ENCODE results near the gene PLEKHA4. TPM values are rescaled to one million over a fixed set of nuclear protein-coding genes. Genes with fewer than 3 reads are reported as not detected.
"Not testable (repeated sequence)": the region's sequence is repeated elsewhere in the genome, so short reads cannot be mapped to it uniquely, and the experiment has no call there.

Gene PLEKHA4
- total RNA-seq, 1 donor from 2014 or later = 9.4 TPM

DNA sequence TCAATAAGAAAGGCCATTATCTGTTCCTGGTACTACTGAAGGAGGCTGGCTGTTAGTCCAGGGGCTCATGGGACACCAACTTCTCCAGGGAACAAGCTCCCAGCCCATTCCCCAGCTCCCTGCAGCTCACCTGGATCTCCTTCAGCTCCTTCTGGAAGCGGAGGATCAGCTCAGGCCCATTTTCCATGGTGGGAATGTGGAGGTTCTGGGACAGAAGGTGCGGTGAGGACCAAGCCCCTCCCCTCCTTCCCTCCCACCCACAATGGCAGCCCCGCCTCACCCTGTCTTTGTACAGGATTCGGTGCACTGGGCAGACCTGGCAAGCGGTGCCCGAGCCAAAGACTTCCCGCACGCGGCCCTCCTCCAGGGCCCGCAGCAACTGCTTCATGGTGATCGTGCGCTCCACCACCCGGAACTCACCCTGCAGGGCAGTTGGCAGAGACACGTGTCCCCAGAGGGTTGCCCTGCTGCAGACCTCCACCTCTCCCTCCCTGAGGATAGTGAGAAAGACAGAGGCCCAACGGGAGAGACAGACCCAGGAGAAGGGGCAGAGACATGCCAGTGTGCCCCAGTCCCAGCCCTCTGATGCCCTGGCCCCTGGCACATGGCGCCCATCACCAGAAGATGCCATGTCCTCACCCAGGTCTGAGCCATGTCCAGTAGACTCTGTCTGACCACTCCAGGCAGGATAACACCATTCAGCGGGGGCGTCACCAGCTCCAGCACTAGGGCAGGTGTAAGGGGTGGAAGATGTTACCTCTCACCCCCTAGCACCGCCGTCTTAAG, 71.9 kb downstream of the PLEKHA4 start:
- no peak overlapping the region for H3K4me3 Mint-ChIP-seq (ENCODE audit: unreplicated experiment)
- no peaks in the 10 kb centered on the region for H3K36me3 Mint-ChIP-seq (ENCODE audit: unreplicated experiment)
- no peak for DNase-seq
- H3K27me3 Mint-ChIP-seq (ENCODE audit: unreplicated experiment) = peaks cover 1% of the 10 kb centered on the region
- H3K27ac Mint-ChIP-seq (ENCODE audit: unreplicated experiment) = no peak overlapping the region
- H3K9me3 Mint-ChIP-seq (ENCODE audit: unreplicated experiment) = no peaks in the 10 kb centered on the region
- TF ChIP-seq CTCF (IDR thresholded peaks at IDR 0.05; ENCODE audit: partially characterized antibody, unreplicated experiment) = no peak
- H3K4me1 Mint-ChIP-seq (ENCODE audit: low read depth, unreplicated experiment) = peaks cover 3% of the 10 kb centered on the region

GRCh38 chr19:48795685-48796070, 72.7 kb downstream of the PLEKHA4 start:
- H3K36me3 Mint-ChIP-seq (ENCODE audit: unreplicated experiment) = no peaks in the 10 kb centered on the region
- no peak for TF ChIP-seq CTCF (IDR thresholded peaks at IDR 0.05; ENCODE audit: partially characterized antibody, unreplicated experiment)
- peaks cover 3% of the 10 kb centered on the region for H3K4me1 Mint-ChIP-seq (ENCODE audit: low read depth, unreplicated experiment)
- DNase-seq = no peak
- peak overlapping the region; percentile 94 for H3K4me3 Mint-ChIP-seq (ENCODE audit: unreplicated experiment)
- peak overlapping the region; percentile 97 for H3K27ac Mint-ChIP-seq (ENCODE audit: unreplicated experiment)
- no peaks in the 10 kb centered on the region for H3K9me3 Mint-ChIP-seq (ENCODE audit: unreplicated experiment)
- peaks cover 1% of the 10 kb centered on the region for H3K27me3 Mint-ChIP-seq (ENCODE audit: unreplicated experiment)

GRCh38 chr19:48795055-48795684, 73.2 kb downstream of the PLEKHA4 start:
- DNase-seq = peak; percentile 89
- Mint-ChIP-seq H3K9me3 (ENCODE audit: unreplicated experiment) (no peaks in the 10 kb centered on the region), H3K27ac (ENCODE audit: unreplicated experiment) (peak overlapping the region; percentile 97), H3K4me1 (ENCODE audit: low read depth, unreplicated experiment) (peaks cover 3% of the 10 kb centered on the region), H3K36me3 (ENCODE audit: unreplicated experiment) (no peaks in the 10 kb centered on the region), H3K4me3 (ENCODE audit: unreplicated experiment) (peak overlapping the region; percentile 94), H3K27me3 (ENCODE audit: unreplicated experiment) (peaks cover 1% of the 10 kb centered on the region)
- TF ChIP-seq CTCF (IDR thresholded peaks at IDR 0.05; ENCODE audit: partially characterized antibody, unreplicated experiment) = peak; percentile 95

DNA sequence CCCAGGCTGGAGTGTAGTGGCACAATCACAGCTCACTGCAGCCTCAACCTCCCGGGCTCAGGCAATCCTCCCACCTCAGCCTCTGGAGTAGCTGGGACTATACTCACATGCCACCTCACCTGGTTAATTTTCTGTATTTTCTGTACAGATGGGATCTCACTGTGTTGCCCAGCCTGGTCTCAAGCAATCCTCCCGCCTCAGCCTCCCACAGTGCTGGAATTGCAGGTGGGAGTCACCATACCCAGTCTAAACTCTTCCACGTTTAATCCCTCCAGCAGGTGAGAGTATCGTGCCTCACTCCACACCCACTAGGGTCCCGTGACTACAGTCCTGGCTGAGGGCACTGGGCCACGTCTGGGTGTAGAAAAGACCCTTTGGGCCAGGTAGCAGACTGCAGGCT, 74.1 kb downstream of the PLEKHA4 start:
- no peaks in the 10 kb centered on the region for H3K36me3 Mint-ChIP-seq (ENCODE audit: unreplicated experiment)
- H3K9me3 Mint-ChIP-seq (ENCODE audit: unreplicated experiment) = no peaks in the 10 kb centered on the region
- H3K27me3 Mint-ChIP-seq (ENCODE audit: unreplicated experiment) = no peaks in the 10 kb centered on the region
- peak overlapping the region; percentile 94 for H3K4me3 Mint-ChIP-seq (ENCODE audit: unreplicated experiment)
- DNase-seq = no peak
- peaks cover 3% of the 10 kb centered on the region for H3K4me1 Mint-ChIP-seq (ENCODE audit: low read depth, unreplicated experiment)
- no peak overlapping the region for H3K27ac Mint-ChIP-seq (ENCODE audit: unreplicated experiment)
- no peak for TF ChIP-seq CTCF (IDR thresholded peaks at IDR 0.05; ENCODE audit: partially characterized antibody, unreplicated experiment)

DNA sequence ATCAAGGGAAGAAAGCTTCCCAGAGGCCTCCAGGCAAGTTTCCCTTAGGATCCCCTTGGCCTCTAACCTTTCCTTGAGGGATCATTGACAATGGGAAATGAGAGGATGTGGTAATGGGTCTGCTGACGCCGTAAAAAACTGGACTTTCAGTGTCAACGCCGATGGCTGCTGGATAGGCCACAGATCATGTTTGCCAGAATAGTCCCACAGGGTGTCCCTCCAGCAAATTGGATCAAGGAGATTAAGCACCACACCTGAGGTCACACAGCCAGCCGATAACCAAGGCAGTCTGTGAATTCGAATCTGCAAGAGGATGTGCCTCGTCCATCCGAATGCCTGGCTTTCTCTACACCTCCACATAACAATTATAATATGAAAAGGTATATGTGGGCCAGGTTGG, 75.1 kb downstream of the PLEKHA4 start:
- Mint-ChIP-seq H3K36me3 (ENCODE audit: unreplicated experiment) (no peaks in the 10 kb centered on the region), H3K4me3 (ENCODE audit: unreplicated experiment) (no peak overlapping the region), H3K27me3 (ENCODE audit: unreplicated experiment) (no peaks in the 10 kb centered on the region), H3K4me1 (ENCODE audit: low read depth, unreplicated experiment) (peaks cover 3% of the 10 kb centered on the region), H3K9me3 (ENCODE audit: unreplicated experiment) (no peaks in the 10 kb centered on the region), H3K27ac (ENCODE audit: unreplicated experiment) (no peak overlapping the region)
- TF ChIP-seq CTCF (IDR thresholded peaks at IDR 0.05; ENCODE audit: partially characterized antibody, unreplicated experiment) = no peak
- no peak for DNase-seq

DNA sequence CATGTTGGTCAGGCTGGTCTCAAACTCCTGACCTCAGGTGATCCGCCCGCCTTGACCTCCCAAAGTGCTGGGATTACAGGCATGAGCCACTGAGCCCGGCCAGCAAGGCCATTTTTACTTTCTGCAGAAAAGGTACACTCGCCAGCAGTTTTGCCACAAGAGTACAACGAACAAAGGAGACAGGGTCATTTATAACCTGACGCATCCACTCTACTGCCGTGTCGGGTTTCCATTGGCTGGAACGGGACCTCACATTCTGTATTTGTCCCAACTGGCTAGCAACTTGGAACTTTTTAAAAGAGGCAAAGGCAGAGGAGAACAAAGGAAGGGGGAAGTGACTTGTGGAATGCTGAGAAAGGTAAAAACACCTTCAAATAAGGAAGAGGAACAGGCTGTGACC, 81.1 kb downstream of the PLEKHA4 start:
- not testable (repeated sequence) for DNase-seq; H3K9me3 Mint-ChIP-seq (ENCODE audit: unreplicated experiment); H3K27me3 Mint-ChIP-seq (ENCODE audit: unreplicated experiment); H3K4me3 Mint-ChIP-seq (ENCODE audit: unreplicated experiment); H3K36me3 Mint-ChIP-seq (ENCODE audit: unreplicated experiment); H3K27ac Mint-ChIP-seq (ENCODE audit: unreplicated experiment); H3K4me1 Mint-ChIP-seq (ENCODE audit: low read depth, unreplicated experiment)

Measured in glutamatergic neuron (in vitro differentiated cells).